ENCODE data around the gene VPS13D. TPM values are rescaled to one million over a fixed set of nuclear protein-coding genes. Genes with fewer than 3 reads are reported as not detected.

VPS13D gene
- total RNA-seq, 1 experiment from 2014 or later = 13.1 TPM

DNA sequence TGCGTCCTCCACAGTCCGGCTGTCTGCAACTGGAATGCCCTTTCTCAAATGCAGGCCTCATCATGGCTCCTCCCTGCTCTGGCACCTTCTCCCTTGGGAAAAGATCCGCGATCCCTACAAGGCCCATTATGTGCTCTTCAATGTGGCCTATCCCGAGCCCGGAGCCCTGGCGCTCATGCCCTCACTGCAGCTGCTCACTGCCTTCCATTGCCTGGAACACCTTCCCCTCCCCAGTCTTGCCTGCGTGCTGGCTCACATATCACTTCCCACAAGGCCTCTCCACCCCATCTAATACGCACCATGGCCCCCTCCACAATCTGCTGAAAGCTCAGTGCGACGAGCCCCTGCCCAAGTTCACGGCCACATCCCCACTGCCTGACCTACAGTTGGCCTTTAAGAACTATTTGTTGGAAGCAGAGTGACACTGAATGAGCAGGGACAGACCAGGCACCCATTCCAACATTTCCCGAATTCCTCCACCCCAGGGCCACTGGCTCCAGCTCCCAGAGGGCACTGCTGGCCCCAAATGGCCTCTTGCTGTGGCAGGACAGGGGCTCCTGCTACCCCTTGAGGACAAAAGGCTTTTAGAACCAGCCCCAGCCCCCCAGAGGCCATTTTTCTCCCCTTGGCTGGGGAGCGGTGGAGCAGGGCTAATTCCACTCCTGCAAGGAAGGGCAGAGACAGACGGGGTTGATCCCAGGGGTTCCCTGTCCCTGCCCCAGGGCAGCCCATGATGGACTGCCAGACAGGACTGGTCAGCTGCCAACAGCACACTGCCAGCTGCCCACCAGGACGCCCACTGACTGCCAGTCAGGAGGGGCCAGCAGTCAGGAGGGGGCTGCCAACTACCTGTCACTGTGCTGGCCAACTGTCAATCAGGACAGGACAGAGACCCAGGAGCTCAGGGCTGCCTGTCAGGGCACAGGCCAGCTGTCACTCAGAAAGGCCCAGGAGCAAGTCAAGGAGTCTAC is 323.4 kb downstream of the VPS13D start:
- no peak overlapping the region for H3K4me3 ChIP-seq (ENCODE audit: insufficient read depth, low read depth, low read length)
- no peaks in the 10 kb centered on the region for H3K27me3 ChIP-seq (ENCODE audit: control insufficient read depth, insufficient read depth, low read length)
- DNase-seq = peak; percentile 69
- H3K36me3 ChIP-seq (replicated peaks; ENCODE audit: control insufficient read depth, insufficient read depth, low read length) = no peaks in the 10 kb centered on the region

DNA sequence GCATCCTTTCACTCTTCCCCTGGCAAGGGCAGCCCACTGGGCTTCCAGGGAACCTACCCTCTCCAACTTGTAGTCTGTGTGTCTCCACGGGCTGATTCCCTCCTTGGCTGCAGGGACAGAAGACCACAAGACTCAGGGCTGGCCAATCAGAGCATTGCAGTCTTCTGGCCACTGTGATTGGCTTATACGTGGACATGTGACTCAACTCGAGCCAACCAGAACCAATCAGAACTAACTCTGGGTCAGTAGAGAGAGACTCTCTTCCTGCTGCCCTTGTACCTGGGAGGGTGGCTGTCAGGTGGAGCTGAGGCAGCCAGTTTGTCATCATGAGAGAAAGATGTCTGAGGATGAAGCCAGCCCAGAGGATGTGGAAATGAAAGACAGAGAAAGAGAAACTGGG is 324.1 kb downstream of the VPS13D start:
- H3K4me3 ChIP-seq (ENCODE audit: insufficient read depth, low read depth, low read length) = no peak overlapping the region
- peak; percentile 62 for DNase-seq
- H3K36me3 ChIP-seq (replicated peaks; ENCODE audit: control insufficient read depth, insufficient read depth, low read length) = no peaks in the 10 kb centered on the region
- no peaks in the 10 kb centered on the region; the same call in 1 of the 2 replicates for H3K27me3 ChIP-seq (ENCODE audit: control insufficient read depth, insufficient read depth, low read length)

- no peak overlapping the region for H3K4me3 ChIP-seq (ENCODE audit: insufficient read depth, low read depth, low read length)
- no peaks in the 10 kb centered on the region; the same call in 1 of the 2 replicates for H3K27me3 ChIP-seq (ENCODE audit: control insufficient read depth, insufficient read depth, low read length)
- peak; percentile 47 for DNase-seq
- no peaks in the 10 kb centered on the region for H3K36me3 ChIP-seq (replicated peaks; ENCODE audit: control insufficient read depth, insufficient read depth, low read length)
Observed at GRCh38 chr1:12554521-12555305, 324.9 kb downstream of the VPS13D start.

DNA sequence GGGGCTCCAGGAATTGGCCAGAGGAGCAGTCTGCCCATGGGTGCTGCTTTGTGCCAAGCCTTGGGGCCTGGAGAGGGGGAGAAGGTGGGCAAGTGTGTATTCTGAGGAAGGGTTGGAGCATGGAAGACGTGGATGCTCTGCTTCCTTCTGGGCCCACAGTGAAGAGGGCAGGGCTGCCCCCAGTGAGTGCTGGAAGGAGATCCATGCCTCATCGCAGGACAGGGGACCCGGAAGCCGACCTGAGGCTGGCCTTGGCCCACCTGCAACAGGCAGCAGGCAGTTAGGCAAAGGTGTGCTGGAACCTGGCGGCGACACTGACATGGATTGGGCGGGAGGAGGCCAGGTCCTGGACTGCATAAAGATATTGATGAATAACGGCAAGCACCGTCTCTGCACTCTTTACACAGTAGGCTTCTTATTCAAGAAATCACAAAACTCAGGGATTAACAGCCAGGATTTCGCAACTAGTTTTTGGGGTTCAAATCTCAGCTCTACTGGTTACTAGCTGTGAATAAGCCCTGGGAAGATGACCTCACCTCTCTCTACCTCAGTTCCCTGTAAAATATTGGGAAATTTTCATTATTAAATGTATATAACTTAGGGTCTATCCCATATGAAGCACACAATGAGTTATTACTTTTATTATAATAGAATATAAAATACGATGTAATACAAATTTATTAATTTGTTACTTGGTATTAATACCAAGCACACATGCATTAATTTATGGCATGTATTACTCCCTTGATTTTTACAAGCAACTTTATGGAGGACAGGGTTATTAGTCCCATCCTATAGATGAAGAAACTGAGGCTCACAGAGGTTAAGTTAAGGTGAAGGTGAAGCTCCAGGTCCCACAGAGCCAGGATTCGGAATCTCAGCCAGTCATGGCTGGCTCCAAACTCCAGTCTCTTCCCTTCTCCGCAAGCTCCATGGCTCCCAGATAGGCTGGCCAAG is 325.9 kb downstream of the VPS13D start:
- Histone ChIP-seq H3K27me3 (ENCODE audit: control insufficient read depth, insufficient read depth, low read length) (no peaks in the 10 kb centered on the region; the same call in 1 of the 2 replicates), H3K4me3 (ENCODE audit: insufficient read depth, low read depth, low read length) (no peak overlapping the region), H3K36me3 (replicated peaks; ENCODE audit: control insufficient read depth, insufficient read depth, low read length) (no peaks in the 10 kb centered on the region)
- DNase-seq = peak; percentile 39

DNA sequence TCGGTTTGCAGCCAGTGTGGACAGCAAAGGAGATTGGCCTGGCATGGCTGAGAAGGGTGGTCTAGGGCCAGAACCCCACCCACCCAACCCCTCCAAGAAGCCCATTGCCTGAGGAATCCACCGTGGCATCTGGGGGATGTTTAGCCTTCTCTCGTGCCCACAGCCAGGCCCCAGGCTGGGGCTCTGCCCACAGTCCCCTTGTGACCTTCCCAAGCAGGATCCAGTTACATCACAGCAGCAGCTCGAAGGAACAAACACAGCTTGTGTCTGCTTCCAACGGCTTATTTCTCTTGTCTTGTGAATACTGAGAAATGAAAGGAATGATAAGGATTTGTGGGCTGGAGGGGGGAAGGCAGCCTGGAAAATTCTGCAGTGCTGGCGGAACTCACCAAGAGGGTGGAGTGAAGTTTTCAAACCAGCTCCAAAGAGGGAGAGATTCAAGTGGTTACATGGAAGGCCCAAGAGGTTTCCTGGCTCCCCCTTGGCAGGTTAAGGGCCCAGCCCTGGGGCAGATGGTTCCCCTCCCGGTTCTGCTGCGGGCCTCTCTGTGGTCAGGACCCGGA is 326.6 kb downstream of the VPS13D start:
- DNase-seq = peak; percentile 74
- H3K27me3 ChIP-seq (ENCODE audit: control insufficient read depth, insufficient read depth, low read length) = no peaks in the 10 kb centered on the region; the same call in 1 of the 2 replicates
- no peaks in the 10 kb centered on the region for H3K36me3 ChIP-seq (replicated peaks; ENCODE audit: control insufficient read depth, insufficient read depth, low read length)
- H3K4me3 ChIP-seq (ENCODE audit: insufficient read depth, low read depth, low read length) = no peak overlapping the region

- no peaks in the 10 kb centered on the region for H3K36me3 ChIP-seq (replicated peaks; ENCODE audit: control insufficient read depth, insufficient read depth, low read length)
- no peak overlapping the region for H3K4me3 ChIP-seq (ENCODE audit: insufficient read depth, low read depth, low read length)
- no peaks in the 10 kb centered on the region; the same call in 1 of the 2 replicates for H3K27me3 ChIP-seq (ENCODE audit: control insufficient read depth, insufficient read depth, low read length)
- DNase-seq = peak; percentile 15
Observed at GRCh38 chr1:12556957-12557935, 327.4 kb downstream of the VPS13D start.

- Histone ChIP-seq H3K4me3 (ENCODE audit: insufficient read depth, low read depth, low read length) (no peak overlapping the region), H3K36me3 (replicated peaks; ENCODE audit: control insufficient read depth, insufficient read depth, low read length) (no peaks in the 10 kb centered on the region), H3K27me3 (ENCODE audit: control insufficient read depth, insufficient read depth, low read length) (no peaks in the 10 kb centered on the region; the same call in 1 of the 2 replicates)
- DNase-seq = no peak
Observed at GRCh38 chr1:12561121-12561520, 331.3 kb downstream of the VPS13D start.

Other genes starting within 250 kb of the VPS13D start
- 84.1 and 85.8 TPM in 2 replicates for gene MFN2, start 249.6 kb upstream of the VPS13D start, total RNA-seq (2014; rRNA removed; shearing (Covaris generic))
- gene MIIP, start 210.5 kb upstream of the VPS13D start, total RNA-seq (2014; rRNA removed; shearing (Covaris generic)) = 165 and 172 TPM in 2 replicates
- 14.6 and 16.0 TPM in 2 replicates for gene TNFRSF8, start 166.7 kb upstream of the VPS13D start, total RNA-seq (2014; rRNA removed; shearing (Covaris generic))
- gene TNFRSF1B, start 63.0 kb upstream of the VPS13D start, total RNA-seq (2014; rRNA removed; shearing (Covaris generic)) = 1.3 and 2.4 TPM in 2 replicates

All from H7 (cell line).